ENCODE data around the gene LGALS3BP.

Gene LGALS3BP

GRCh38 chr17:78991906-78992532 is 12.3 kb upstream of the LGALS3BP start:
- Histone ChIP-seq H3K4me3 (no peak overlapping the region), H3K27ac (no peak overlapping the region)
- no peak for DNase-seq (ENCODE audit: low spot score)
- TF ChIP-seq, protein P1, sequence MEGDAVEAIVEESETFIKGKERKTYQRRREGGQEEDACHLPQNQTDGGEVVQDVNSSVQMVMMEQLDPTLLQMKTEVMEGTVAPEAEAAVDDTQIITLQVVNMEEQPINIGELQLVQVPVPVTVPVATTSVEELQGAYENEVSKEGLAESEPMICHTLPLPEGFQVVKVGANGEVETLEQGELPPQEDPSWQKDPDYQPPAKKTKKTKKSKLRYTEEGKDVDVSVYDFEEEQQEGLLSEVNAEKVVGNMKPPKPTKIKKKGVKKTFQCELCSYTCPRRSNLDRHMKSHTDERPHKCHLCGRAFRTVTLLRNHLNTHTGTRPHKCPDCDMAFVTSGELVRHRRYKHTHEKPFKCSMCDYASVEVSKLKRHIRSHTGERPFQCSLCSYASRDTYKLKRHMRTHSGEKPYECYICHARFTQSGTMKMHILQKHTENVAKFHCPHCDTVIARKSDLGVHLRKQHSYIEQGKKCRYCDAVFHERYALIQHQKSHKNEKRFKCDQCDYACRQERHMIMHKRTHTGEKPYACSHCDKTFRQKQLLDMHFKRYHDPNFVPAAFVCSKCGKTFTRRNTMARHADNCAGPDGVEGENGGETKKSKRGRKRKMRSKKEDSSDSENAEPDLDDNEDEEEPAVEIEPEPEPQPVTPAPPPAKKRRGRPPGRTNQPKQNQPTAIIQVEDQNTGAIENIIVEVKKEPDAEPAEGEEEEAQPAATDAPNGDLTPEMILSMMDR (IDR thresholded peaks at IDR 0.05), result no peak

- no peak for DNase-seq (ENCODE audit: low spot score)
- H3K4me3 ChIP-seq, result no peak overlapping the region
- TF ChIP-seq, protein P1 (IDR thresholded peaks at IDR 0.05), result no peak
- no peak overlapping the region for H3K27ac ChIP-seq
Observed at GRCh38 chr17:78991017-78991738, 11.5 kb upstream of the LGALS3BP start.

DNA sequence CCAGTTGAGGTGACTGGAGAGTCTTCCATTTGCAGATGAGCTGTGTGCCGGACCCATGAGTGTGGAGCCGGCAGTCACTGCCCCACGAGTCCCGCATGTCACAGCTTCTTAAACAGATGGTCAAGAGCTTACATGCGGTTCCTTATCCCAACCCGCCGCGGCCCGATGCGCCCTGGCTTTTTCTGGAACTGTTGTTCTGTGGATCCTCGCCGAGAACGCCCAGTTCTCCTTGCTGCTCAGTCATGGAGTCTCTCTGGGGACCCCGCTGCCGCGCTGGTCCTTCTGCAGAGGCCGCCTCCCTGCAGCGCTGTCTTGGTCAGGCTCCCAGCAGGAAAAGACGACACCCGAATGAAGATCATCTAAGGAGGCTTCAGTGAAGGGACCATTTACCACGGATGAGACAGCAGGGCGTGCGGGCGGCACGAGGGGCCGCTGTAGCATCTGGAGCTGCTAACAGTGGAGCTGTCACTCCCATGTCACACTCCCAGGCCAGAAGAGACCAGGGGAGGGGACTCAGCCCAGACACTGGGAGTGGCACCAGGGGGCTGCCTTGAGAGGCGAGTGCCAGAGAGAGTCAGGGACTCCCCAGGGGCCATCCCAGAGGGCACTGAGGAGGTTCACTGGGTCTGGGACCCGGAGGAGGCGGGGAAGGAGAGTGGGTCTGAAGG is 10.8 kb upstream of the LGALS3BP start:
- no peak for DNase-seq (ENCODE audit: low spot score)
- H3K27ac ChIP-seq, result no peak overlapping the region
- H3K4me3 ChIP-seq, result no peak overlapping the region
- TF ChIP-seq, protein P1 (IDR thresholded peaks at IDR 0.05), result no peak

DNA sequence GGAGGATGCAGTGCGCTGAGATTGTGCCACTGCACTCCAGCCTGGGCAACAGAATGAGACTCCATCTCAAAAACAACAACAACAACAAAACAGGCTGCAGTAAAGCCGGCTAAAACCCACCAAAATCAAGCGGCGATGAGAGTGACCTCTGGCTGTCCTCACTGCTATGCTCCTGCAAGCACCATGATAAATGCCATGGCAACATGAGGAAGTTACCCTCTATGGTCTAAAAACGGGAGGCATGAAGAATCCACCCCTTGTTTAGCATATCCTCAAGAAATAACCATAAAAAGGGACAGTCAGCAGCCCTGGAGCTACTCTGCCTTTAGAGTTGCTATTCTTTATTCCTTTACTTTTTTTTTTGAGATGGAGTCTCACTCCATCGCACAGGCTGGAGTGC is 8.4 kb upstream of the LGALS3BP start:
- no peak overlapping the region for H3K27ac ChIP-seq
- TF ChIP-seq, protein P1 (IDR thresholded peaks at IDR 0.05), result no peak
- no peak for DNase-seq (ENCODE audit: low spot score)

GRCh38 chr17:78986649-78987328 is 7.1 kb upstream of the LGALS3BP start:
- Histone ChIP-seq H3K27ac (peak overlapping the region; percentile 19 to 84), H3K4me3 (peak overlapping the region; percentile 65)
- TF ChIP-seq, protein P1 (IDR thresholded peaks at IDR 0.05), result no peak
- no peak for DNase-seq (ENCODE audit: low spot score)

More for the DNA sequence above, 8.4 kb upstream of the LGALS3BP start:
- no peak overlapping the region for H3K4me3 ChIP-seq

DNA sequence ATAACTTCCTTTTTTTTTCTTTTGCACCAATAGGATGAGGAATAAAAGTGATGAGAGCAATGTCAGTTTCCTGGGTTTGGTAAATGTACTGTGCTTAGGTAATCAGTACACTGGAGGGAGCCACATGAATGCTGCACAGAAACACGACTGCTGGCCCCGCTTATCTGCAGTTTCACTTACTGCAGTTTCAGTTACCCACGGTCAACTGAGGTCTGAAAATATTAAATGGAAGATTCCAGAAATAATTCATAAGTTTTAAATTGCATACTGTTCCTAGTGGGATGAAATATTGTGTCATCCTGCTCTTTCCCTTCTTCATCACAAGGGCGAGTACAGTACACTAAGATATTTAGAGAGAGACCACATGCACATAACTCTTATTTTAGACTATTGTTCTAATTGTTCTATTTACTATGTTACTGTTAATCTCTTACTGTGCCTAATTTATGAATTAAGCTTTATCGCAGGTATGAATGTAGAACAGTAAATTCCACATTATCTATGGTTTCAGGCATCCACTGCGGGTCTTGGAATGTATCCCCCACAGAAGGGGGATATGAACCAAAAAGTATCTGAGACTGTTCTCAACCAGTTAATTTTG is 6.4 kb upstream of the LGALS3BP start:
- TF ChIP-seq, protein P1 (IDR thresholded peaks at IDR 0.05), result no peak
- H3K27ac ChIP-seq, result peak overlapping the region; percentile 19 to 84
- no peak for DNase-seq (ENCODE audit: low spot score)
- H3K4me3 ChIP-seq, result peak overlapping the region; percentile 65
